ENCODE results near the gene CHRNA1. TPM values are rescaled to one million over a fixed set of nuclear protein-coding genes. Genes with fewer than 3 reads are reported as not detected.

CHRNA1 gene
- total RNA-seq, 2 experiments from 2014 or later = not detected

DNA sequence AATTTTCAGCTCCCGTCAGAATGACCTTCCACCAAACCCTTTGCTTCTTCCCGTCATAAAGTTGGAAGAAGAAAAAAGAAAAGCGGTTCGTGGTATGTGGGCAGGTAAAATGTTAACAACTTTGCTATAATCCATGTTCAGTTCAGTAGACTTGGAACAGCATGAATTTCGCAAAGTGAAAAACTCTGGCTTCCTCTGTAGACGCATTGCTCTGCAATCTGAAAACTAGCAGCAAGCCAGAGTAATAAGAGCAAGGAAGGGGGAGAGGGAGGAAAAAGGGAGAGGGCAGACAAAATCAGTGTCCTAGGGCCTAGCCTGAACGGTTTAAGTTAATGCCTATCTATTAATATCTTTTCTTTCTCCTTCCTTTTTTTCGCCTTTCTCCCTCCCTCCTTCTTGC is 26.7 kb upstream of the CHRNA1 start:
- CTCF ChIA-PET = interaction anchor here (2.0 kb wide), 1 partner anchor 18 kb away, joined by 6 read pairs; no protein-coding TSS in a partner anchor
- H3K27me3 Mint-ChIP-seq = no peaks in the 10 kb centered on the region
- no peak overlapping the region for H3K27ac Mint-ChIP-seq
- DNase-seq = no peak
- peaks cover 18% of the 10 kb centered on the region for H3K4me1 Mint-ChIP-seq
- POLR2A ChIA-PET = interaction anchor here (0.8 kb wide), 1 partner anchor 111 kb away, joined by 6 read pairs; no protein-coding TSS in a partner anchor
- no peaks in the 10 kb centered on the region for H3K9me3 Mint-ChIP-seq
- H3K4me3 Mint-ChIP-seq = no peak overlapping the region
- H3K36me3 Mint-ChIP-seq (ENCODE audit: low read depth) = no peaks in the 10 kb centered on the region

DNA sequence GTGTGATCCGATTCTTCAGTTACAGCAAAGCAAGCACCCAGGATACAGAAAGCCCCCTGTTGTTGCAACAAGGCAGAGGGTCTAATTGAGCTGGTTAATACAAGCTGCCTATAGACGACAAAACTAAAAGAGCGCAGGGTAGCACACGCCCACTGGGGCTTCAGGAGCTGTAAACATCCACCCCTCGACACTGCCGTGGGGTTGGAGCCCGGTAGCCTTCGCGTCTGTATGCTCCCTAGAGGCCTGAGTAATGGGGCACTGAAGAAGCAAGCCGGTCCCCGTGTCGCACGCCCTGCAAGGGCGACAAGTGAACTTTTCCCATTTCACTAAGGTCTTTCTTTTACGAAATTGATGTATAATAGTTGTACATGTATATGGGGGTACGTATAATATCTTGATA is 24.7 kb upstream of the CHRNA1 start:
- Mint-ChIP-seq H3K4me3 (no peak overlapping the region), H3K27ac (no peak overlapping the region)
- POLR2A ChIA-PET = no interaction called here

GRCh38 chr2:174788291-174788929 is 24.1 kb upstream of the CHRNA1 start:
- Mint-ChIP-seq H3K4me1 (peaks cover 12% of the 10 kb centered on the region), H3K9me3 (no peaks in the 10 kb centered on the region), H3K27me3 (no peaks in the 10 kb centered on the region), H3K27ac (peak overlapping the region; percentile 65), H3K36me3 (ENCODE audit: low read depth) (no peaks in the 10 kb centered on the region), H3K4me3 (no peak overlapping the region)
- ChIA-PET POLR2A (no interaction called here), CTCF (interaction anchor here (1.0 to 1.2 kb wide), 3 partner anchors 11 to 39 kb away, joined by 3 to 4 read pairs (median 3); no protein-coding TSS in a partner anchor)
- DNase-seq = no peak

More for the DNA sequence above, 24.7 kb upstream of the CHRNA1 start:
- no peaks in the 10 kb centered on the region for H3K9me3 Mint-ChIP-seq
- H3K36me3 Mint-ChIP-seq (ENCODE audit: low read depth) = no peaks in the 10 kb centered on the region
- peaks cover 12% of the 10 kb centered on the region for H3K4me1 Mint-ChIP-seq
- DNase-seq = no peak
- H3K27me3 Mint-ChIP-seq = no peaks in the 10 kb centered on the region
- CTCF ChIA-PET = interaction anchor here (1.0 to 1.2 kb wide), 3 partner anchors 10 to 40 kb away, joined by 3 to 4 read pairs (median 3); no protein-coding TSS in a partner anchor

DNA sequence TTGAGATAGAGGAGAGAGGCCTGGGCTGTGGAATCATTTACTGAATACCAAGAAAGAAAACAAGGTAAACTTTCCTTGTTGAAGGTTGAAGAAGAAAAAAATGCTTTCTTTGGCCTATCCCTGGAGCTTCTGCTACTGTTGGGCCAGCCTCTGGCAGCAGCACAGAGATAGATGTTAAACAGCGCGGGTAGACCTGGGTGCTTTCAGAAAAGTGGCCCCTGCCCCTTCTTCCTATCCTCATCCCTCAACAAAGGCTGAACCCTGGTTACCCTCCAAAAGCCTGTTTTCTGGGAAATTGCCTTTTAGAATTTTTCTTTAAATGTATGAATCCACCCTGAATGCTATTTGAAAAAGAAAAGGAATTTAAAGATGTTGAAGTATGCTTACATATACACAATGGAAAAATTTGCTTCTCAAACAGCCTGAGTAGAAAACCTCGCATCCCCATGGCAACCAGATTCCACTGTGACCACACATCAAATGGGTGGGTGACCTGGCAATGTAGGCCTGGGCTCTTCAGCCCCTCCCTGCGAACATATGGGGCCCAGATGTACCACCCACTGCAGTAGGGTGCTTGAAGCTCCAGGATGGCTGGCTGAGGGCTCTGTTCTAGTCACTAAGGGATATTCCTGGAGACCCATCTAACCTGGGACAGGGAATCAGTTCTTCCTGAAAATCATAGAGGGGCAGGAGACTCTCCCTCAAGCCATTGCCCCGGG is 23.4 kb upstream of the CHRNA1 start:
- Mint-ChIP-seq H3K4me1 (peaks cover 12% of the 10 kb centered on the region), H3K4me3 (no peak overlapping the region), H3K9me3 (no peaks in the 10 kb centered on the region), H3K36me3 (ENCODE audit: low read depth) (no peaks in the 10 kb centered on the region), H3K27me3 (no peaks in the 10 kb centered on the region), H3K27ac (no peak overlapping the region)
- CTCF ChIA-PET = no interaction called here
- POLR2A ChIA-PET = no interaction called here
- DNase-seq = no peak

DNA sequence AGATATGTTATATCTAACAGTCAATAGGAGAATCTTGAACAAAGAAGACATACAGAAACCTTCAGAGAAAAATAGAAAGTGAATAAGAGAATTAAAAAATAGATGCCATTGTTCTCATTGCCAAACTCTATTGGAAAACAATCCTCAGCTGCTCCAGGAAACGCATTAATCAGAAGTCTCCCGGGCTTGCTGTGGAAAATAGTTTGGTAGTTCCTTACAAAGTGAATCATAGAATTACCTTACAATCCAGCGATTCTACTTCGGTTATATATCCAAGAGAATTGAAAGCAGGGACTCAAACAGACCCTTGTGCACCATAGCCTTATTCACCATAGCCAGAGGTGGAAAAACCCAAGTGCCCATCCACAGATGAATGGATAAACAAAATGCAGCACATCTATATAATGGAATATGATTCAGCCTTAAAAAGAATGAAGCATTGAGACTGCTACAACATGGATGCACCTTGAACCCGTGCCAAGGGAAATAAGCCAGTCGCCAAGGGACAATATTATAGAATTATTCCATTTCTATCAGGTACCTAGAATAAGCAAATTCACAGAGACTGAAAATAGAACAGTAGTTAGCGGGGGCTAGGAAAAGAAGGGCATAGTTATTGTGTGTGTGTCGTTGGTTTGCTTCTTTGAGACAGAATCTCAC is 21.9 kb upstream of the CHRNA1 start:
- POLR2A ChIA-PET = no interaction called here
- Mint-ChIP-seq H3K4me1 (peaks cover 12% of the 10 kb centered on the region), H3K4me3 (no peak overlapping the region), H3K27ac (no peak overlapping the region), H3K36me3 (ENCODE audit: low read depth) (no peaks in the 10 kb centered on the region), H3K9me3 (no peaks in the 10 kb centered on the region), H3K27me3 (no peaks in the 10 kb centered on the region)
- CTCF ChIA-PET = no interaction called here
- DNase-seq = no peak

DNA sequence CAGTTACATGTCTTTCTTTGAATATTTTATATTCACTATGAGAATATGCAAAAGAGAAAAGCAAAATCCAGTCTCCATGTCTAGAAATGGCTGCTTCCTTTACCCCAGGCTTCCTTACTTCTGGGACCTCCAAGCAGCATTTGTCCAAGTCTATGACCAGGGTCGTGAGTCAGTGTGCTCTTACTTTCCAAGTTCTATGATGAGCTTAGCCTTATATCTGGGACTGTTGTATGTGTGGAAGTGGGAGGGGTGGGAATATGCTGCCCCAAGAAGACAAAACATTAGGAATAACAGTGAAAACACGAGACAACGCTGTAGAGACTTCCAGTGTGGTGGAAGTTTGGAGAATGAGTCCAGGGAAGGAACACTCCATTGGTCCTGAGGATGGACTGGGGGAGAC is 21.2 kb upstream of the CHRNA1 start:
- H3K9me3 Mint-ChIP-seq = no peaks in the 10 kb centered on the region
- H3K27me3 Mint-ChIP-seq = no peaks in the 10 kb centered on the region
- ChIA-PET POLR2A (no interaction called here), CTCF (no interaction called here)
- no peaks in the 10 kb centered on the region for H3K36me3 Mint-ChIP-seq (ENCODE audit: low read depth)
- no peak for DNase-seq
- no peak overlapping the region for H3K4me3 Mint-ChIP-seq
- H3K4me1 Mint-ChIP-seq = peaks cover 12% of the 10 kb centered on the region
- H3K27ac Mint-ChIP-seq = no peak overlapping the region

DNA sequence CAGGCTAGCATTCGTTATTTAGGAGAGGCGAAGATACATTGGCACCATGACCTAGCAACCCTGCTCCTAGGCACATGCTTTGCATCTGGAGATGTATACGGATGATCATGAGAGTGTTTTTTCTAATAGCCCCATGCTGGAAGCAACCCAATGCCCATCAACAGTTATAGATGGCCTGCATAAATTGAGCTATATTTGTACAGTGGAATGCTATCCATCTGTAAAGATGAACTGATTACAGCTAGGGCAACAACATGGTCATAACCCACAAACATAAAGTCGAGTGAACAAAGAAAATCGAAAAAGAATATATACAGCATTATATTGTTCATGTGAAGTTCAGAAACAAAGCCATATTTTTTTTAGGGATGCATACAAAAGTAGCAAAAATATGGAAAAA is 20.6 kb upstream of the CHRNA1 start:
- ChIA-PET CTCF (interaction anchor here (1.0 kb wide), 1 partner anchor 9 kb away, joined by 4 read pairs; no protein-coding TSS in a partner anchor), POLR2A (no interaction called here)
- Mint-ChIP-seq H3K36me3 (ENCODE audit: low read depth) (no peaks in the 10 kb centered on the region), H3K27me3 (no peaks in the 10 kb centered on the region), H3K4me3 (no peak overlapping the region), H3K27ac (no peak overlapping the region), H3K4me1 (peaks cover 18% of the 10 kb centered on the region), H3K9me3 (no peaks in the 10 kb centered on the region)
- DNase-seq = no peak

DNA sequence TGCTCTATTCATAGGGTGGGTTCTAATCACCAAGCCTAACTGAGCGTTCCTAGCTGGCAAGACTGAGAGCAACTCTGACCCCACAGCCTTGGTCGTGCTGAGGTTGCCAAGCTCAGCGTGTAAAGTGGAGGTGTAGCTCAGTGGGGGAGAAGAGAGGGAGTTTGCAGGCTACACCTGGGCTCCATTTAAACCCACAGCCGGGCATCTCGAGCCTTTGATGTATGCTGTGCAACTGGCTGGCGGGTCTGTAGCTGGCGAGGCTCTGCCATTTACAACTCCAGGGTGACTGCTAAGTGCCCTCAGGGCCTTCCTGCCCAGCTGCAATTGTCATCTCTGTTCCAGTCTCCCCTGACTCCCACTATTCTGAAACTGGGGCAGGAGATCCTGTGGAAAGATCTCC is 20.0 kb upstream of the CHRNA1 start:
- H3K36me3 Mint-ChIP-seq (ENCODE audit: low read depth) = no peaks in the 10 kb centered on the region
- H3K27me3 Mint-ChIP-seq = no peaks in the 10 kb centered on the region
- H3K4me1 Mint-ChIP-seq = peaks cover 20% of the 10 kb centered on the region
- H3K27ac Mint-ChIP-seq = no peak overlapping the region
- H3K9me3 Mint-ChIP-seq = no peaks in the 10 kb centered on the region
- ChIA-PET POLR2A (interaction anchor here (0.6 kb wide), 1 partner anchor 30 kb away, joined by 4 read pairs; no protein-coding TSS in a partner anchor), CTCF (interaction anchor here (1.0 kb wide), 1 partner anchor 8 kb away, joined by 4 read pairs; no protein-coding TSS in a partner anchor)
- no peak overlapping the region for H3K4me3 Mint-ChIP-seq
- no peak for DNase-seq

DNA sequence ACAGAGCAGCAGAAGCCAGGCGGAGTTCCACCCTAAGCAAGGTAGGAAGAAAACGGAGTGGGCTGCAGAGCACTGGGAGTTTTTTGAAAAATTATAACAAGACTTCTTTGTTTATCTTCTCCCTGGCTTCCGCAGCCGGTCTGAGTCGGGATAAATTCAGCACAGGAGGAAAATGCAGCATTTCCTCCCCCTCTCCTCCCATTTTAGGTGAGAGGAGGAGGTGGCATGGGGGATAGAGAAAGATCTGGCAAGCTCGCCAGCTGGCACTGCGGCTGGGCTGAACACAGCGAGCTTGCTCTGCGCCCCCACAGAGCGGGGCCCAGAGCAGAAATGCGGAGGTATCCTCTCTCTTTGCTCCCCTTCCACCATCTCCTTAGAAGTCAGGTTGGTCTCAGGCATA is 17.7 kb upstream of the CHRNA1 start:
- Mint-ChIP-seq H3K36me3 (ENCODE audit: low read depth) (no peaks in the 10 kb centered on the region), H3K4me1 (peaks cover 31% of the 10 kb centered on the region), H3K27ac (no peak overlapping the region), H3K4me3 (no peak overlapping the region), H3K27me3 (no peaks in the 10 kb centered on the region), H3K9me3 (no peaks in the 10 kb centered on the region)
- POLR2A ChIA-PET = no interaction called here
- CTCF ChIA-PET = interaction anchor here (1.2 to 1.8 kb wide), 3 partner anchors 18 to 83 kb away, joined by 3 to 5 read pairs (median 4); partner anchors contain the start of gene CHRNA1
- no peak for DNase-seq

DNA sequence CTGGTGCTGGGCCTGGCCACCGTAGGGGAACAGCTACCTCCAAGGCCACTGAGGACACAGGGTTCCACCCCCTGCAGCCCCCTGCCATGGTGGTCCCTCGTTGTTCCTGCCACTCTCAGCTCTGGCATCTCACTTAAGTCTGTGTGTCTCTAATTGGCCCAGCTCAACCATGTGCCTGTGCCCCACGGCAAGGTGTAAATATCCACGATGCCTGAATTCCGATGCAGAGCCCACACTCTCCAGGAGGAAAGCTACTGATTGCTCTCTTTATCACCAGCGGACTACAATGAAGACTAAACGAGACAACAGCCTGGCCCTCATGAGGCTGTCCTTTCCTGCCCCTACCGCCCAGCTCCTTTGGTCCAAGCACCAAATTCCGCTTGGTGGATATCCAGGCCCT is 17.0 kb upstream of the CHRNA1 start:
- Mint-ChIP-seq H3K36me3 (ENCODE audit: low read depth) (no peaks in the 10 kb centered on the region), H3K4me3 (no peak overlapping the region), H3K4me1 (peaks cover 38% of the 10 kb centered on the region), H3K27me3 (no peaks in the 10 kb centered on the region), H3K27ac (no peak overlapping the region), H3K9me3 (no peaks in the 10 kb centered on the region)
- CTCF ChIA-PET = interaction anchor here (0.8 to 1.8 kb wide), 3 partner anchors 14 to 82 kb away, joined by 3 to 5 read pairs (median 4); partner anchors contain the start of gene CHRNA1
- no peak for DNase-seq
- POLR2A ChIA-PET = no interaction called here

DNA sequence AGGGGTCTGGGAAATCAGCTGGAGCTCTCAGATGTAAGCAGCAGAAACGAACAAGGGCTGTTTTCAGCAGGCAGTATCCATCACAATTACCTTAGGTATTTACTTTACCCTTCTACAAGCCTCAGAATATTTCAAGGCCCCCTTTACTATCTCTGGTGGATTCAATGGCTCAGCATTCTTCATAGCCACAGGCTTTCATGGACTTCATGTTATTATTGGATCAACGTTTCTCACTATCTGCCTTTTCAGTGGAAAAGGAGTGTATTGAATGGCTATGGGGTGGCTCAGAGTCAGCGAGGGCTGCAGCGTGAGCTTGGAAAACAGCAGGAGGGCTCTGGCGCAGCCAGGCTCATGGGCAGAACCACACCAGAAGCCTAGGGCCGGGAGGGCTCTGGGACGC is 16.6 kb upstream of the CHRNA1 start:
- ChIA-PET CTCF (interaction anchor here (0.8 to 1.8 kb wide), 4 partner anchors 12 to 82 kb away, joined by 3 to 5 read pairs (median 4); partner anchors contain the start of gene CHRNA1), POLR2A (no interaction called here)
- no peaks in the 10 kb centered on the region for H3K9me3 Mint-ChIP-seq
- H3K27ac Mint-ChIP-seq = no peak overlapping the region
- no peak overlapping the region for H3K4me3 Mint-ChIP-seq
- peaks cover 42% of the 10 kb centered on the region for H3K4me1 Mint-ChIP-seq
- H3K36me3 Mint-ChIP-seq (ENCODE audit: low read depth) = no peaks in the 10 kb centered on the region
- DNase-seq = no peak
- no peaks in the 10 kb centered on the region for H3K27me3 Mint-ChIP-seq

DNA sequence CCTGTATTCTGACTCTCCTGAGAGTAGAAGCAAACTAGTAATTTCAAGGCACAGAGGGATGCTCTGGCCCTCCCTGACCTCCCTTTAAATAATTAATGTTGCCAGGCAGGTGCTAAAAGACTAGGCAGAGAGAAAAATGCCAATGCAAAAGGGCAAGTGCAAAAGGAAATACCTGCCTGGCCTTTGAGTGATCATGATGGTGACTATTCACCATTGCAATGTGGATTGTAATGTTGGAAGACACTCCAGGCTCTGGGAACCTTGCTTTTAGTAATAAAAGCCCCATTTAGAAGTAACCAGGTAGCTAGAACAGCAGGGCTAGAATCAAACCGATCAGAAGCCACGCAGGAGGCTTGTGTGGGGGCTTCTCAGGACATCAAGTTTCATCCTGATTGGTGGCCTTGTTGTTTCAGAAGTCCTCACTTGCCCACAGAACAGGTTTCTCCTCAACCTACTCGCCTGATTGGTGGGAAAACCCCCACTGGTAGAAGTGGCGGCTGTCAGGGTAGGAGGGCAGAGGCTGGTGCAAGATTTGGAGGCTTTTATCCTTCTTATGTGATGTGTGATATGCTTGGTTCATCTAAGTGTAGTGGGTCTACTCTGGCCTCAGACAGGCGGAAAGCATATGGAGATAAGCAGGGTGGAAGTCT is 16.0 kb upstream of the CHRNA1 start:
- H3K27ac Mint-ChIP-seq = no peak overlapping the region
- no peaks in the 10 kb centered on the region for H3K36me3 Mint-ChIP-seq (ENCODE audit: low read depth)
- POLR2A ChIA-PET = no interaction called here
- CTCF ChIA-PET = interaction anchor here (0.9 to 1.3 kb wide), 2 partner anchors 12 to 16 kb away, joined by 3 to 4 read pairs; partner anchors contain the start of gene CHRNA1
- no peak for DNase-seq
- no peaks in the 10 kb centered on the region for H3K9me3 Mint-ChIP-seq
- H3K27me3 Mint-ChIP-seq = no peaks in the 10 kb centered on the region
- H3K4me3 Mint-ChIP-seq = no peak overlapping the region
- peaks cover 47% of the 10 kb centered on the region for H3K4me1 Mint-ChIP-seq

Measured in activated CD4-positive, alpha-beta T cell treated with anti-CD3 and anti-CD28 coated beads, Interleukin-2, amount 10 ng/mL, durations not matched to agents 7 days and 5 days (primary cell).